GM12864 (cell line): ENCODE measurements around the gene PALLD.

ENCODE experiments used
- DNase-seq: peaks from one replicate; pipeline ENCODE4 v3.0.0-alpha.2; 2011; ENCODE audit warnings: low read depth
- H3K4me3 ChIP-seq: 2 replicates; pipeline ENCODE4 v1.5.1; 2011; ENCODE audit warnings: mild to moderate bottlenecking, low read depth, low read length, control low read depth
- CTCF ChIP-seq: IDR thresholded peaks from 2 replicates; pipeline ENCODE4 v1.5.1; 2011; ENCODE audit warnings: low read depth, mild to moderate bottlenecking, moderate library complexity, low read length, control low read depth, inconsistent platforms; ENCODE audit errors: missing control alignments

PALLD gene

DNA sequence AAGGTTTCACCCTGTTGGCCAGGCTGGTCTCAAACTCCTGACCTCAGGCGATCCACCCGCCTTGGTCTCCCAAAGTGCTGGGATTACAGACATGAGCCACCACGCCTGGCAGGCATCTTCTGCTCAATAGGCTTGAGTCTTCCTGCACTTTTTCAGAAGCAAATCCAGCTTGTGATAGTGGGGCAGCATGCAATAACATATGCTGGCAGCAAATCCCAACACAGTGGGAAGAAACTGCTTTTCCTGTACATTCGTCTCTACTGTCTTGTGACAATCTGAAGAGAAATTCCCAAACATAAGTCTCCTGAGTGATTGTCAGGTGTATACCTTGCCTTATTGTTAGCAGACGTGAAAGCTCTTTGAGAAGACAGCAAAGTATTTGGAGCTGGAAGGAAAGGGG, 145.7 kb downstream of the PALLD start:
- DNase-seq = no peak
- no peak overlapping the region for H3K4me3 ChIP-seq
- TF ChIP-seq CTCF = no peak

DNA sequence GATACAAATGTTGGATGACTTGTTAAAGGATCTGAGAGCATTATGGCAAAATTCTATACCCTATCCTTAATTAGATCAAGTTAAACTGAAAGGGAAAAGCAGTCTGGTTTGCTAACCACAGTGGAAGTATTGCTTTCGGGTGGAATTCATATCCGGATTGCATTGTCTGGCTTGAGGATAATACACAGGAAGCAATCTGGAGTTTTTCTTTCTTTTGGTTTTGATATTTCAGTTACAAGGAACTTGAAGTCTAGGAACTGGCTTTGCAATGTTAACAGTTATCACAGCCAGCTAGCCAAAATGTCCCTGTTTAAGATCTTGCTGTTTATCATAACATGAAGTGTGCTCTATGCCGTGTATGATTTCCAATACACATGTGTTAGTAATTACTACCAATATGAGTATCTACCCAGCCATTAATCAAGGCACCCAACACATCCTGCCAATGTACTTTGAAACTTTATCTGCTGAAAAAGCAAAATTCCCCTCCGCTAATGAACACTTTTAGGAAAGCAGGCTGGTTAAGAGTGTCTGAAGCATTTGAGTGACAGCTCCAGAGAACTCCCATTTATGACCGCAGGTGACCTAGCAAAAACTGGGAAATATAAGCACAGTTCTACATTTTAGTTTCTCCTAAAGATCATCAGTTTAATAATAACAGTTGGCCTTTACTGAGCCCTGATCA, 146.4 kb downstream of the PALLD start:
- no peak for TF ChIP-seq CTCF
- H3K4me3 ChIP-seq = no peak overlapping the region
- DNase-seq = no peak

DNA sequence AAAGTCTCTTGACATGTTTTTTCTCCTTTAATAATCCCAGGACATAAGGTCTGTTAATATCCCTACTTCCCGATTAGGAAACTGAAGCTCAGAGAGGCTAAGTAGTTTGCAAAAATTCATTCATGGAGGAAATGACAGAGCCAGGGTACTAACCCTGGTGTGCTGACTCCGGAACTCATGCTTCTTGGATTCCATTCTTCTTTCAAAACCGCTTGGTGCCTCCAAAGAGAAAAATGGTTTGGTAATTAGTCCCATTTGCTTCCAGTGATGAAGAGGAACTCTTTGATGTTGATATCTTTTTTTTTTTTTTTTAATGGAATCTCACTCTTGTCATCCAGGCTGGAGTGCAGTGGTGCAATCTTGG, 146.9 kb downstream of the PALLD start:
- no peak for TF ChIP-seq CTCF
- no peak overlapping the region for H3K4me3 ChIP-seq
- DNase-seq = no peak

DNA sequence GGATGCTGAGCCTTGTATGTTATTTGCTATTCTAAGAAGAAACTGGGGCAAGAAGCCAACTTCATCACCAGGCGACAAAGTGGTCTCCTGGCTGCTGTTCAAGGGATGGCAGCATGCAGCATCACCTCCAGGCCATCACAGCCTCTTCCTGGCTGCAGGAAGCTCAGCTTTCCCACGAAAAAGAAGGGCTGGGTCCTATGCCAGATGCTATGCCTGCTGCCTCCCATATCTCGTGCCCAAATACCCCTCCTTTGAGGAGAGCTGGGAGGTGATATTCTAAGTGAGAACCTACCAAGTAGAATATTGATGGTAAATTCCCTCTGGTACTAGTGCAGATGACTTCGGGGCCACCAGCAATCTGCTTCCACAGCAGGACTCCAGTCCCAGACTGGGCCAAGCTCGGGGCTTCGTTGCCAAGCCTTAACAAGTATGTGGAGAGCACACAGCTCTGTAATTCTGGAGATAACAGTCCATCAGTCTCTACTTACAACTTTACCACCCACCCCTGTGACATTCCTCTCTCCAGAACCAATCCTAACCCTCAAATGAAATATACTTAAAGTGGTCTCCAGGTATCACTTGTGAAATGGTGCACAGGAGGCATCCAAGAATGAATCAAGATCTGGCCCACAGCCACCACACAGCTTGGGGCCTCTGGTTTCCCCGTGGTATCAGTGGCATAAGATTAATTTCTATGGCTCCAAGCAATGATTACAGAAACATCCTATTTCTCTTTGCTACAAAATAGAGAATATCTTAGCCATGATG, 149.3 kb downstream of the PALLD start:
- TF ChIP-seq CTCF = no peak
- DNase-seq = no peak
- H3K4me3 ChIP-seq = no peak overlapping the region

- no peak for TF ChIP-seq CTCF
- DNase-seq = no peak
- no peak overlapping the region for H3K4me3 ChIP-seq
Observed at GRCh38 chr4:168647646-168648375, 151.0 kb downstream of the PALLD start.

- no peak for TF ChIP-seq CTCF
- no peak for DNase-seq
- H3K4me3 ChIP-seq = no peak overlapping the region
Observed at GRCh38 chr4:168648494-168648893, 151.6 kb downstream of the PALLD start.
